KBM-7 (cell line): ENCODE data around the gene CDK18.

Experiments used
- DNase-seq: peaks from one replicate; pipeline ENCODE4 v3.0.0-alpha.2; 2015
- in situ Hi-C: fragments of 300-500 bp; cut with MboI; formaldehyde crosslinking; loops from 2 replicates; pipeline ENCODE4 v1.14.3; 2020; ENCODE audit warnings: low sequenced_read_pairs, low pct_unique_long_range_greater_than_20kb, mixed read lengths

CDK18 gene

GRCh38 chr1:205554026-205554811 lies 49.8 kb downstream of the CDK18 start:
- in situ Hi-C loops: no loop called here
- no peak for DNase-seq

GRCh38 chr1:205561501-205562203 lies 57.2 kb downstream of the CDK18 start:
- no peak for DNase-seq
- in situ Hi-C loops: no loop called here

DNA sequence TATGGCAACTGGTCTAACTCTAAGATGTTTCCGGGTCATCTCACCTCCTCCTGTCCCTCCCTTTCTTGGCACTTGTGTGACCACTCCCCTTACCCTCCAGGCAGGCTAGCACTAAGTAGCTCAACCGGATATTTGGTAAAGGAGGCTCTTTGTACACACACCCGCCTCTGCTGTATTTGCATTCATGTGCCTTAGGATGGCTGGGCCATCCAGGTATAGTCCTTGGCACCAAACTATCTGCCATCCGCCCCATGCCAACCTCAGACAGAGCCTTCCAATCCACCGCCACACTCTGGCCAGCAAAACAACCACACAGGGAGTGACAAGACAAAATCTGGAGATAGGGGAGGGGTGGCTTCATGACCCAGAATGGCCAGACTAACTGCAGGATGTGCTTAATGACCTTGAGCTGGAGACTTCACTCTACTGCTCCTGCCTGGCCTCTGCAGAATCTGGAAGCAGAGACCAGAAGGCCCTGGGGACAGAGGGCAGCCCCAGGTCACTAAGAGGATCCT lies 59.5 kb downstream of the CDK18 start:
- no peak for DNase-seq
- in situ Hi-C loops: no loop called here

GRCh38 chr1:205565799-205566198 lies 61.3 kb downstream of the CDK18 start:
- no peak for DNase-seq
- in situ Hi-C loops: no loop called here

DNA sequence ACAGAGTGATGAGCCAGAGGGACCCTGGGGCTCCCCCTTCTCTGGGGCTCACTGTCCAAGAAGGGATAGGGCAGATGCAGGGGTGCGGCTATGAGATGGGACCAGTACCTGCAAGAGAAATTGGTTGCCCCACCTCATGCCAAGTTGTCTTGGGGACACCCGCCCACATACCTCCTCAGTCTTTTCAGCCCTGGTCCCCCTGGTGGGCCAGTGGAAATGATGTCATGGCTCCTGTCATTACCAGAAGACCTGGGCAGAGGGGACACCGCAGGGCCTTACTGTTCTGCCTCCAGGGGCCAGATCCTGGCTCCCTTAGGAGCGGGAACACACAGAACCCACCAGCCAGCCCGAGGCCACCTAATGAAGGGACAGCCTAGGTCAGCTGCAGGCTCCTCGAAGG lies 63.2 kb downstream of the CDK18 start:
- in situ Hi-C loops: no loop called here

GRCh38 chr1:205568135-205568468 lies 63.6 kb downstream of the CDK18 start:
- DNase-seq: no peak
- in situ Hi-C loops: no loop called here

More for the DNA sequence above, 63.2 kb downstream of the CDK18 start:
- DNase-seq: no peak

GRCh38 chr1:205568469-205569361 lies 64.2 kb downstream of the CDK18 start:
- in situ Hi-C loops: no loop called here
- DNase-seq: no peak

DNA sequence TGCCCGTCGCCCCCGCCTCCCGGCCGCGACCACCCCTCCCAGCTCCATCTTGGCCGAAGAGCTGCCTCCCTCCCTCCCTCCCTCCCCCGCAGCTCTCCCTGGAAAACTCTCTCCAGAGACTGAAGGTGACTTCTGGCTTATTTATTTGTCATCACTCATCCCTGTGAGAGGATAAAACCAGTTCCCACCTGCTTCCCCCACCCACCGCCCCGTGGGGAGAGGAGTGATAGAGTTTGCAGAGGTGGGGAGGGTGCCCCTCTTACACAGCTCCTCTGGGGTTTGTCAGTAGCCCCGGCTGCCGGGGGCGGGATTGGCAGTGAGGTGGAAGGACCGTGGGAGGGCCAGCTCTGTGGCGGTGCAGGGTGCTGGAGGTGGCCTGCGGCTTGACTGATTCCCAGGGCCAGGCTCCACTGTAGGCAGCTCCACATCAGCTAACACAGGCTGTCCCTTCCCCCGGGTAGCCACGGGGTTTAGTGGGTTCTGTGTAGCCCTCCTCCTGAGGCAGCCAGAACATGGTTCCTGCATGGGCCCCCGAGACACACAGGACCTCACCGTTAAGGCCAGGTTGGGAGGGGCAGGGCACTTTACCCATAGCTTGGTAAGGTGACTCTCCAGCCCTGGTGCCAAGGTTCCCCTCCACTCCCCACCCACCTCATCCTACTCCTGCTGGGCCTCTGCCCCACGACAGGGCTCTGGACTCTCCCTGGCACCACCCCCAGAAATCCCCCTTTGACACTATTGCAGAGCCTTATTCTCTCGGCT lies 65.1 kb downstream of the CDK18 start:
- in situ Hi-C loops: no loop called here
- DNase-seq: no peak

- DNase-seq: no peak
- in situ Hi-C loops: no loop called here
These were observed 65.7 kb downstream of the CDK18 start for GRCh38 chr1:205570173-205570501.

DNA sequence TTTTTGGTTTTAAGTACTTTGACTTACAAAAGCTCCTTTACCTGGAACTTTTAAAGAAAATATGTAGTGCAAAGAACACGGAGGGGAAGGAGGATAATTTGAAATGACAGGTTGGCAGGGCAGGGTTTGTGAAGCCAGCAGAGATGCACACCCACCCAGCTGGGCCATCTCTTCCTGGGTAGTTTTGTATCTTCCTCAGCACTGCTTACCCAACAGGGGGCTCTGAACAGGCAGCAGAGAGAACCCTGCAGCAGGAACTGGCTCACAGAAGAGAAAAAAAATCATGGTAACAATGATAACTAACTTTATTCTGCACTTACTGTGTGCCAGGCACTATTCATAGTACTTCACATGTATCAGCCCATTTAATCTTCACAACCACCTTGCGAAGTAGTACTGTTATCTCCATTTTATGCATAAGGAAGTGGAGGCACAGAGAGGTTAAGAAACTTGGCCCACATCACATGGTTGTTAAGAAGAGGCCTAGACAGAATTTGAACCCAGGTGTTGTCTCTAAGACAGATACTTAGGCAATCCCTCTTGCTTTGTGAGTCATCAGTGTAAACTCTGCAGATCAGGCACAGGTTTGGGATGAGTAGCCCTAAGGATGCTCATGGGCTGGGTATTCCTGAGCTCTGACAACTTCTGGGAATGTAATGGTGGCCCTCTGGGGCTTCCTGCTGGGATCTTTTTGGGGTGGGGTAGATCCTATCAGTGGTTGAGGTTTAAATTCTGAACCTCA lies 66.5 kb downstream of the CDK18 start:
- in situ Hi-C loops: no loop called here
- DNase-seq: no peak

DNA sequence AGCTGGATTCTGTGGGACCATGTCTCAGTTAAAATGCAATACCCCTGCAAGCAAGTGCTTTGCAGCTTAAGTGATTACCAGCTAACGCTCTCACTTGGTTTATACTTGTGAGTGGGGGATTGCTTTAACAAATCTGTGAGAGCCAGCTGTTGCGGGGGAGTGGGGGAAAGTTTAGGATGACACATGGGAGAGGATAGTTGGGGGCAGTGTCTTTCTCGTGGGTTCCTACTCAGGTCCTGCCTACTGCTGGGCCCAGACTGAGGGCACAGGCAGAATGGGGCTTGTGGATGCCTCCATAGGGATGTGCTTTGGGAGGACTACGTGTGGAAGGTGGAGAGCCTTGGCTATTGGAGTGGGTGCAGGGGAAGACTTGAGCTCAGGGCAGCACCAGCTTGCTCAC lies 67.3 kb downstream of the CDK18 start:
- in situ Hi-C loops: no loop called here
- no peak for DNase-seq

- DNase-seq: no peak
- in situ Hi-C loops: no loop called here
These were observed 68.0 kb downstream of the CDK18 start for GRCh38 chr1:205572421-205572820.

GRCh38 chr1:205575294-205575885 lies 70.9 kb downstream of the CDK18 start:
- in situ Hi-C loops: no loop called here
- DNase-seq: no peak

DNA sequence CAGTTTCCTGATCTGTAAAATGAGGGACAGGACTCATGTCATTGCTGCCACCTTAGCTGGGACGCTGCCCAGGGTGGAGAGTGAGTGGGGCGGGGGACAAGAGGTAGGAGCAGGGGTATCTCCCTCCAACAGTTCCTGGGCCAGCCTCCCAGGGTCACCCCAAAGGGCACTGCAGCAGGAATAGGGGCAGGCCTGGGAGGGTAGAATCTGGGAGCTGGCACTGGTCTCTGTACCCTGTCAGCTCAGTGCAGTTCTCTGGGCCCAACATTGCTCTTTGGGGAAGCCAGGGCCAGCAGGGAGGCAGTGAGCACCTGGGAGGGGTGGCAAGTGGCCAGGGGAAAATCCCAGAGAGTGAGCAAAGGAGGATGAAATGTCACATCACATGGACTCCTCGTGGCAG lies 71.5 kb downstream of the CDK18 start:
- DNase-seq: no peak
- in situ Hi-C loops: no loop called here

- in situ Hi-C loops: no loop called here
These were observed 72.6 kb downstream of the CDK18 start for GRCh38 chr1:205576805-205577761.

GRCh38 chr1:205577874-205578658 lies 73.6 kb downstream of the CDK18 start:
- in situ Hi-C loops: no loop called here
- DNase-seq: no peak

More at GRCh38 chr1:205576805-205577761, 72.6 kb downstream of the CDK18 start:
- DNase-seq: no peak
